GM23338 (cell line): ENCODE measurements around the gene ZNF514.

Experiments
- CREB1 ChIP-seq: fragments of 250-450 bp; sonication (Bioruptor Pico); IDR thresholded peaks from 2 replicates; pipeline ENCODE4 v1.5.0; 2020; ENCODE audit warnings: low read depth, mild to moderate bottlenecking, moderate library complexity
- CTCF ChIP-seq, 2 experiments: fragments of 200-600 bp in 1 of 2; sonication (generic) in 1 of 2; conservative IDR thresholded peaks; 2 replicates each; pipeline versions ENCODE4 v1.5.1 to v1.6.1; 2016 to 2017; ENCODE audit warnings: antibody characterized with exemption in 2 of 2, low read depth in 2 of 2, mild to moderate bottlenecking in 2 of 2, moderate library complexity in 1 of 2
- EZH2 ChIP-seq: fragments of 200-600 bp; sonication (generic); IDR thresholded peaks from one replicate; pipeline ENCODE4 v1.8.0; 2017; ENCODE audit warnings: antibody characterized with exemption, mild to moderate bottlenecking, low read depth; ENCODE audit not compliant: unreplicated experiment
- EZH2phosphoT487 ChIP-seq: fragments of 200-600 bp; sonication (generic); IDR thresholded peaks from one replicate; pipeline ENCODE4 v1.8.1; 2018; ENCODE audit warnings: antibody characterized with exemption; ENCODE audit not compliant: unreplicated experiment
- JUNB ChIP-seq: IDR thresholded peaks from one replicate; pipeline ENCODE4 v1.6.1; 2016; ENCODE audit warnings: antibody characterized with exemption; ENCODE audit not compliant: unreplicated experiment
- POLR2AphosphoS5 ChIP-seq: IDR thresholded peaks from 2 replicates; pipeline ENCODE4 v1.6.1; 2016; ENCODE audit warnings: antibody characterized with exemption, low read depth
- ZNF331 ChIP-seq: fragments of 250-450 bp; sonication (Bioruptor Pico); IDR thresholded peaks from 2 replicates; pipeline ENCODE4 v1.5.0; 2020; ENCODE audit warnings: low read depth, mild to moderate bottlenecking, moderate library complexity
- TF ChIP-seq, protein P1 (sequence below): IDR thresholded peaks from one replicate; pipeline ENCODE4 v1.6.1; 2018; ENCODE audit warnings: antibody characterized with exemption; ENCODE audit not compliant: unreplicated experiment
- TF ChIP-seq, protein P2 (sequence below): fragments of 250-450 bp; sonication (Bioruptor Pico); IDR thresholded peaks from 2 replicates; pipeline ENCODE4 v1.5.0; 2020; ENCODE audit warnings: mild to moderate bottlenecking, moderate library complexity

DNA sequence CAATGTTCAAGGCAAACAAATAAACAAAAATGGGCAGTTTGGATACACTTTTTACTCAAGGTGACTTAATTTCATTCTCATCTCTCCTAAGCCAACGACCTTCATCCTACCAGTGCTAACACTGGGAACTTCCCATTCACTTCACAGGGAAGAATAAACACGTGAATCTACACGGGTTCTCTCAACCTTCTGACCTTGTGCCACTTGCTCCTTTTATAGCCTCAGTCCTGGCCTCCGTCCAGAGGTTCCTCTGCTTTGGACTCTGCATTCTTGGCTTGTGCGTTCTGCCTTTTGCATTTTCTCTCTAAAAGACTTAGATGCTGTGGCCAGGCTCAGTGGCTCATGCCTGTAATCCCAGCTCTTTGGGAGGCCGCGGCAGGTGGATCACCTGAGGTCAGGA lies 19.8 kb upstream of the ZNF514 start:
- no peak for TF ChIP-seq CTCF (conservative IDR thresholded peaks at IDR 0.05; ENCODE audit: low read depth in 2 of 2)
- TF ChIP-seq EZH2 = no peak
- TF ChIP-seq POLR2AphosphoS5 = no peak
- TF ChIP-seq, protein P1, sequence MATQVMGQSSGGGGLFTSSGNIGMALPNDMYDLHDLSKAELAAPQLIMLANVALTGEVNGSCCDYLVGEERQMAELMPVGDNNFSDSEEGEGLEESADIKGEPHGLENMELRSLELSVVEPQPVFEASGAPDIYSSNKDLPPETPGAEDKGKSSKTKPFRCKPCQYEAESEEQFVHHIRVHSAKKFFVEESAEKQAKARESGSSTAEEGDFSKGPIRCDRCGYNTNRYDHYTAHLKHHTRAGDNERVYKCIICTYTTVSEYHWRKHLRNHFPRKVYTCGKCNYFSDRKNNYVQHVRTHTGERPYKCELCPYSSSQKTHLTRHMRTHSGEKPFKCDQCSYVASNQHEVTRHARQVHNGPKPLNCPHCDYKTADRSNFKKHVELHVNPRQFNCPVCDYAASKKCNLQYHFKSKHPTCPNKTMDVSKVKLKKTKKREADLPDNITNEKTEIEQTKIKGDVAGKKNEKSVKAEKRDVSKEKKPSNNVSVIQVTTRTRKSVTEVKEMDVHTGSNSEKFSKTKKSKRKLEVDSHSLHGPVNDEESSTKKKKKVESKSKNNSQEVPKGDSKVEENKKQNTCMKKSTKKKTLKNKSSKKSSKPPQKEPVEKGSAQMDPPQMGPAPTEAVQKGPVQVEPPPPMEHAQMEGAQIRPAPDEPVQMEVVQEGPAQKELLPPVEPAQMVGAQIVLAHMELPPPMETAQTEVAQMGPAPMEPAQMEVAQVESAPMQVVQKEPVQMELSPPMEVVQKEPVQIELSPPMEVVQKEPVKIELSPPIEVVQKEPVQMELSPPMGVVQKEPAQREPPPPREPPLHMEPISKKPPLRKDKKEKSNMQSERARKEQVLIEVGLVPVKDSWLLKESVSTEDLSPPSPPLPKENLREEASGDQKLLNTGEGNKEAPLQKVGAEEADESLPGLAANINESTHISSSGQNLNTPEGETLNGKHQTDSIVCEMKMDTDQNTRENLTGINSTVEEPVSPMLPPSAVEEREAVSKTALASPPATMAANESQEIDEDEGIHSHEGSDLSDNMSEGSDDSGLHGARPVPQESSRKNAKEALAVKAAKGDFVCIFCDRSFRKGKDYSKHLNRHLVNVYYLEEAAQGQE = no peak
- no peak for TF ChIP-seq CREB1
- no peak for TF ChIP-seq EZH2phosphoT487
- no peak for TF ChIP-seq JUNB
- TF ChIP-seq, protein P2, sequence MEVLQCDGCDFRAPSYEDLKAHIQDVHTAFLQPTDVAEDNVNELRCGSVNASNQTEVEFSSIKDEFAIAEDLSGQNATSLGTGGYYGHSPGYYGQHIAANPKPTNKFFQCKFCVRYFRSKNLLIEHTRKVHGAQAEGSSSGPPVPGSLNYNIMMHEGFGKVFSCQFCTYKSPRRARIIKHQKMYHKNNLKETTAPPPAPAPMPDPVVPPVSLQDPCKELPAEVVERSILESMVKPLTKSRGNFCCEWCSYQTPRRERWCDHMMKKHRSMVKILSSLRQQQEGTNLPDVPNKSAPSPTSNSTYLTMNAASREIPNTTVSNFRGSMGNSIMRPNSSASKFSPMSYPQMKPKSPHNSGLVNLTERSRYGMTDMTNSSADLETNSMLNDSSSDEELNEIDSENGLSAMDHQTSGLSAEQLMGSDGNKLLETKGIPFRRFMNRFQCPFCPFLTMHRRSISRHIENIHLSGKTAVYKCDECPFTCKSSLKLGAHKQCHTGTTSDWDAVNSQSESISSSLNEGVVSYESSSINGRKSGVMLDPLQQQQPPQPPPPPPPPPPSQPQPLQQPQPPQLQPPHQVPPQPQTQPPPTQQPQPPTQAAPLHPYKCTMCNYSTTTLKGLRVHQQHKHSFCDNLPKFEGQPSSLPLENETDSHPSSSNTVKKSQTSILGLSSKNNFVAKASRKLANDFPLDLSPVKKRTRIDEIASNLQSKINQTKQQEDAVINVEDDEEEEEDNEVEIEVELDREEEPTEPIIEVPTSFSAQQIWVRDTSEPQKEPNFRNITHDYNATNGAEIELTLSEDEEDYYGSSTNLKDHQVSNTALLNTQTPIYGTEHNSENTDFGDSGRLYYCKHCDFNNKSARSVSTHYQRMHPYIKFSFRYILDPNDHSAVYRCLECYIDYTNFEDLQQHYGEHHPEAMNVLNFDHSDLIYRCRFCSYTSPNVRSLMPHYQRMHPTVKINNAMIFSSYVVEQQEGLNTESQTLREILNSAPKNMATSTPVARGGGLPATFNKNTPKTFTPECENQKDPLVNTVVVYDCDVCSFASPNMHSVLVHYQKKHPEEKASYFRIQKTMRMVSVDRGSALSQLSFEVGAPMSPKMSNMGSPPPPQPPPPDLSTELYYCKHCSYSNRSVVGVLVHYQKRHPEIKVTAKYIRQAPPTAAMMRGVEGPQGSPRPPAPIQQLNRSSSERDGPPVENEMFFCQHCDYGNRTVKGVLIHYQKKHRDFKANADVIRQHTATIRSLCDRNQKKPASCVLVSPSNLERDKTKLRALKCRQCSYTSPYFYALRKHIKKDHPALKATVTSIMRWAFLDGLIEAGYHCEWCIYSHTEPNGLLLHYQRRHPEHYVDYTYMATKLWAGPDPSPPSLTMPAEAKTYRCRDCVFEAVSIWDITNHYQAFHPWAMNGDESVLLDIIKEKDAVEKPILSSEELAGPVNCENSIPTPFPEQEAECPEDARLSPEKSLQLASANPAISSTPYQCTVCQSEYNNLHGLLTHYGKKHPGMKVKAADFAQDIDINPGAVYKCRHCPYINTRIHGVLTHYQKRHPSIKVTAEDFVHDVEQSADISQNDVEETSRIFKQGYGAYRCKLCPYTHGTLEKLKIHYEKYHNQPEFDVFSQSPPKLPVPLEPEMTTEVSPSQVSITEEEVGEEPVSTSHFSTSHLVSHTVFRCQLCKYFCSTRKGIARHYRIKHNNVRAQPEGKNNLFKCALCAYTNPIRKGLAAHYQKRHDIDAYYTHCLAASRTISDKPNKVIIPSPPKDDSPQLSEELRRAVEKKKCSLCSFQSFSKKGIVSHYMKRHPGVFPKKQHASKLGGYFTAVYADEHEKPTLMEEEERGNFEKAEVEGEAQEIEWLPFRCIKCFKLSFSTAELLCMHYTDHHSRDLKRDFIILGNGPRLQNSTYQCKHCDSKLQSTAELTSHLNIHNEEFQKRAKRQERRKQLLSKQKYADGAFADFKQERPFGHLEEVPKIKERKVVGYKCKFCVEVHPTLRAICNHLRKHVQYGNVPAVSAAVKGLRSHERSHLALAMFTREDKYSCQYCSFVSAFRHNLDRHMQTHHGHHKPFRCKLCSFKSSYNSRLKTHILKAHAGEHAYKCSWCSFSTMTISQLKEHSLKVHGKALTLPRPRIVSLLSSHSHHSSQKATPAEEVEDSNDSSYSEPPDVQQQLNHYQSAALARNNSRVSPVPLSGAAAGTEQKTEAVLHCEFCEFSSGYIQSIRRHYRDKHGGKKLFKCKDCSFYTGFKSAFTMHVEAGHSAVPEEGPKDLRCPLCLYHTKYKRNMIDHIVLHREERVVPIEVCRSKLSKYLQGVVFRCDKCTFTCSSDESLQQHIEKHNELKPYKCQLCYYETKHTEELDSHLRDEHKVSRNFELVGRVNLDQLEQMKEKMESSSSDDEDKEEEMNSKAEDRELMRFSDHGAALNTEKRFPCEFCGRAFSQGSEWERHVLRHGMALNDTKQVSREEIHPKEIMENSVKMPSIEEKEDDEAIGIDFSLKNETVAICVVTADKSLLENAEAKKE (CRISPR knock-in tag) = no peak
- no peak for TF ChIP-seq ZNF331 (CRISPR knock-in tag)
